HPDE6-E6E7 (cell line): ENCODE measurements around the gene CEP250.

ENCODE experiments used
- DNase-seq: peaks from one replicate; pipeline ENCODE4 v3.0.0; 2011; ENCODE audit warnings: missing footprints; ENCODE audit errors: extremely low spot score

The CEP250 gene

DNA sequence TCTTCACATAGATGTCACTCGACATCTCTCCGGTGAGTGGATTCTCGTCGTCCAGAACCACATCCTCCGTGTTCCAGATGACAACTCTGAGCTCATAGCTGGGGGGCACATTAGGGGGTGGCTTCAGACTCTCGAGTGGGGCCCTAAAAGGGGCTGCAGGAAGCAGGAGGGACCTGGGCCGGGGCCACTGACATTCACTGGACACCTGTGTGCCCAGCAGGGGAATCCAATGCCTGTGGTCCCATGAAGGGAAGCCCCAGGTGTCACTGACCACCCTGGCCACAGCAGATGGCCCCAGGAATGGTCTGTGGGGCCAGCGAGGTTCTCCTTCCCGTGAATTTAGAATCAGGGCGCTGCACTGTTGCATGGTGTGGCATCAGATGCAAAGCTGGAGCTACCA is 105.1 kb downstream of the CEP250 start:
- no peak for DNase-seq

DNA sequence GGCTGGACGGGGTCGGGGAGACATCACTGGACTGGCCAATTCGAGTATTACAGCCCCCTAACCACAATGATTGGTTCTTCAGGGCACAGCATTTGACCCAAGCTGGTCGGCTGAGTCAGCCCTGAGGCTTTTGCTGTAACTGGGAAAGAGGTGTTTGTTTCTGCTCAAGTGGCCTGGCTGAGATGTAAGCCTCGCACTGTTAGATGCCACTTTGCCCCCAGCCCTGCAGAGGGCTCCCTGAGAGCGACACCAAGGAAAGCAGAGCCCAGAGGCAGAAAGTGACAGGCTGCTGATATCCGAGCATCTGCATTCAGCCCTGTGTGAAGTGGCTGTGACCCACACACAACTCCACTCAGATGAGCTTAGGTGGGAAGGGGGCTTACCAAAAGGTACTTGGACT is 105.9 kb downstream of the CEP250 start:
- DNase-seq = peak; percentile 66

DNA sequence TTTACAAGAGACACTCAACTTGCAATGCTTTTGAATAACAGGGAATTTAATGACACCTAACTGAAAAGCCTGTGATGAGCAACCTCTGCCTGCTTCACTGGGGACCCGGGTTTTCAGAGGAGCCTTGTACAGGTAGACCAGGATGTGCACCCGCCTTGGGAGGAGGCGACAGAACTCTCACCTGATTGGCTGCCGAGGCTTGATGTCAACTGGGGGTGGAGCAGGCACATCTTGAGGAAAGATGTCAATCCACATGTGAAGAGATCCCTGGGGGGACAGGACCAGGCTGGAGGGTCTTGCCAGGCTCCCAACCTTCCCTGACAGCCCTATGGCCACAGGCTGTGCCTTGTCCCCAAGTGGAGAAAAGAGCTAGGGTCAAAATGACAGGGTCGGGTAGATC is 106.3 kb downstream of the CEP250 start:
- DNase-seq = peak; percentile 66

DNA sequence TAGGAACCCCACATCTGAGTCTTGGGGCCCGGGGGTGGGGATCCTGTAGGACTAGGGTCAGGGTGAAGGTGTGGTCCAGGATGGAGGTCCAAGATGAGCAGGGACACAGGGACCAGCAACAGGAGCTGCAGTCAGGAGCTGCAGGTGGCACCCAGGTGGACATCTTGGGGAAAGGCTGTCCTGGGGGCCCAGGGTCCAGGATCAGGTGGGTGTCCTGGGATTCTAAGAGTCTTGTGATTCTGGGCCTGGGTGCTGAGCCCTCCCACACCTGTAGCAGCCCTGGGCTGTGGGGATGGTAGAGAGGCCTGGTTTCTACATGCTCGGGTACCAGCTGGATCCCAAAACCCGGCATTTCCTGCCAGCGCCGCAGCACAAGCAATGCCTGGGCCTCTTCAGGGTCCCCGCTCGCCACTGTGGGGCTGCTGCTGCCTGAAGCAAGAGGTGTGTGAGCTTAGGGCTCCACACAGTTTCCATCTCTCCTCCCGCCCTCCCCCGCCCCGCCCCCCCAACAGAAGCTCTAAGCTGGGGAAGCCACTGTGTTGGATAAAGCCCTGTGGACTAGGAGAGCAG is 107.2 kb downstream of the CEP250 start:
- DNase-seq = no peak

- DNase-seq = no peak
Measured at GRCh38 chr20:35563834-35564233, 108.4 kb downstream of the CEP250 start.

GRCh38 chr20:35564905-35565304 is 109.5 kb downstream of the CEP250 start:
- DNase-seq = no peak

DNA sequence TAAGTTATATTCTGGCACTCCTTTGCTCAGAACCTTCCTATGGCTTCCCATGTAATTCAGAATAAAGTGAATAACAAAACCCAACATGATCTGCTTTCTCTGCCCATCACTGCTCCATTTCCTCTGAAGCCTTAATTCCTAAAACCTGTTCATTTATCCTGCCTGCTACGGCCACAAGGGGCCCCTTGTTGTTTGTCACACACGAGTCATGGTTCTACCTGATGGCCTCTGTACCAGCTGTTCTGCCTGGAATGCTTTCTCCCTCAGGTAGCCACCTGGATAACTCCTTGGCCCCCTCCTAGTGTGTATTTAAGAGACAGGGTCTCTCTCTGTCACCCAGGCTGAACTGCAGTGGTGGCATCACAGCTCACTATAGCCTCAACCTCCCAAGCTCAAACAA is 113.2 kb downstream of the CEP250 start:
- DNase-seq = peak; percentile 58
